Measurements from ENCODE around the gene HID1. TPM values are rescaled to one million over a fixed set of nuclear protein-coding genes. Genes with fewer than 3 reads are reported as not detected.
A peak's percentile ranks its signal among the peaks of the same experiment; 100 is the strongest.

Gene HID1
- total and polyA plus RNA-seq, 9 of the 15 experiments (the other 6 are each of a cell fraction or from before 2014, with no cell fraction given): 0.14 to 2.1 (median 0.54) TPM; not detected in 2

- in situ Hi-C loops (cut with MboI) (no loop called here), intact Hi-C loops (cut with micrococcal nuclease) (no loop called here)
- H3K9me1 ChIP-seq (ENCODE audit: control insufficient read depth, insufficient read depth, low read length): no peaks in the 10 kb centered on the region
- no peak overlapping the region for H3K9ac ChIP-seq (ENCODE audit: insufficient read depth in 1 of 2, low read depth in 2 of 2, low read length in 2 of 2)
- peaks cover 13 to 57% of the 10 kb centered on the region in 2 experiments for H3K4me1 ChIP-seq (replicated peaks in 1 of 2; ENCODE audit: control insufficient read depth in 2 of 2, insufficient read depth in 2 of 2, low read length in 2 of 2)
- CTCF ChIA-PET (ENCODE audit: low intra/inter-chr PET ratio): interaction anchor here (0.5 to 1.4 kb wide), 3 partner anchors 37 to 42 kb away, joined by 3 to 8 read pairs (median 7); no protein-coding TSS in a partner anchor
- no peaks in the 10 kb centered on the region for H4K20me1 ChIP-seq (replicated peaks; ENCODE audit: control insufficient read depth, insufficient read depth, low read length)
- no TSS peak for BruUV-seq (replicated peaks)
- no peak overlapping the region for H3K4me3 ChIP-seq
- no peak overlapping the region for H2AFZ ChIP-seq (ENCODE audit: low read depth, low read length)
- POLR2A ChIA-PET: interaction anchor here (0.6 to 0.8 kb wide), 4 partner anchors 13 to 321 kb away, joined by 3 to 4 read pairs (median 3); no protein-coding TSS in a partner anchor
- no peak overlapping the region for H3K27ac ChIP-seq (ENCODE audit: extremely low read depth, low read depth, low read length)
- H3K4me2 ChIP-seq (ENCODE audit: insufficient read depth, low read length): no peak overlapping the region
- no peaks in the 10 kb centered on the region for H3K9me3 ChIP-seq (replicated peaks; ENCODE audit: control insufficient read depth, insufficient read depth, low read depth, low read length)
- ATAC-seq (no peak), DNase-seq (ENCODE audit: extremely low read depth in 1 of 4, low spot score in 3 of 4) (no peak), FAIRE-seq (peak; percentile 48)
- peaks cover 0 to 2% of the 10 kb centered on the region in 2 experiments; a peak in 2 of 5 replicates for H3K27me3 ChIP-seq (ENCODE audit: control insufficient read depth in 2 of 2, insufficient read depth in 2 of 2, low read length in 2 of 2)
- no peaks in the 10 kb centered on the region for H3K36me3 ChIP-seq (ENCODE audit: control insufficient read depth, insufficient read depth, low read length)
- H3K79me2 ChIP-seq (ENCODE audit: control insufficient read depth, insufficient read depth, low read length): no peaks in the 10 kb centered on the region
- WGBS (ENCODE audit: insufficient coverage, low coverage, missing lambda C conversion rate): 56% methylated on average over 5 of the region's 5 CpGs
- TF ChIP-seq ZFP91 (CRISPR knock-in tag; IDR thresholded peaks at IDR 0.05) (no peak), ZNF584 (CRISPR knock-in tag; IDR thresholded peaks at IDR 0.05; ENCODE audit: low read depth) (no peak), HINFP (tag; conservative IDR thresholded peaks at IDR 0.05; ENCODE audit: low read depth) (no peak), TEAD1 (CRISPR knock-in tag; IDR thresholded peaks at IDR 0.05) (no peak), NR3C1 (CRISPR knock-in tag; IDR thresholded peaks at IDR 0.05) (no peak), RBM22 (IDR thresholded peaks at IDR 0.05; ENCODE audit: low read depth, low read length, poor library complexity, severe bottlenecking) (no peak), ETV6 (IDR thresholded peaks at IDR 0.05; ENCODE audit: borderline replicate concordance in 1 of 2, low read depth in 2 of 2, low read length in 1 of 2) (no peak), ETV6 (CRISPR knock-in tag; IDR thresholded peaks at IDR 0.05; ENCODE audit: borderline replicate concordance) (no peak), GATAD2A (IDR thresholded peaks at IDR 0.05) (no peak), HNRNPK (IDR thresholded peaks at IDR 0.05; ENCODE audit: low read depth, low read length, poor library complexity, severe bottlenecking) (no peak), ZNF263 (CRISPR knock-in tag; IDR thresholded peaks at IDR 0.05; ENCODE audit: borderline replicate concordance) (no peak), EZH2 (IDR thresholded peaks at IDR 0.05; ENCODE audit: borderline replicate concordance, low read depth, low read length) (no peak), ARID4B (CRISPR knock-in tag; IDR thresholded peaks at IDR 0.05) (no peak)
Observed at GRCh38 chr17:74918906-74919305, 53.7 kb downstream of the HID1 start.
